HCT116 (cell line): ENCODE data around the gene KLHDC8B.

ENCODE experiments used
- ATF3 ChIP-seq: IDR thresholded peaks from 2 replicates; pipeline ENCODE4 v1.6.1; 2012
- CTCF ChIP-seq, 3 experiments: fragments of 200-600 bp in 1 of 3; sonication (generic) in 1 of 3; IDR thresholded peaks in 2 of 3; conservative IDR thresholded peaks in 1 of 3; 2 replicates each; pipeline ENCODE4 v1.5.1; 2012 to 2017; ENCODE audit warnings: low read depth in 2 of 3, low read length in 2 of 3, antibody characterized with exemption in 1 of 3, borderline replicate concordance in 1 of 3, control low read depth in 1 of 3, mild to moderate bottlenecking in 1 of 3, mixed read lengths in 1 of 3, mixed run types in 1 of 3, moderate library complexity in 1 of 3; ENCODE audit not compliant: insufficient read depth in 1 of 3
- EZH2 ChIP-seq: fragments of 200-600 bp; sonication (generic); IDR thresholded peaks from 2 replicates; pipeline ENCODE4 v1.6.1; 2017; ENCODE audit warnings: antibody characterized with exemption, mixed run types
- EZH2phosphoT487 ChIP-seq: fragments of 200-600 bp; IDR thresholded peaks from 2 replicates; pipeline ENCODE4 v1.6.1; 2018; ENCODE audit warnings: antibody characterized with exemption, borderline replicate concordance
- POLR2A ChIP-seq: IDR thresholded peaks from 2 replicates; pipeline ENCODE4 v1.7.0; 2011; ENCODE audit warnings: borderline replicate concordance; ENCODE audit not compliant: insufficient read depth, insufficient read length; ENCODE audit errors: extremely low read depth
- RAD21 ChIP-seq: IDR thresholded peaks from 2 replicates; pipeline ENCODE4 v1.6.1; 2012; ENCODE audit warnings: low read depth, mild to moderate bottlenecking
- TCF7L2 ChIP-seq: IDR thresholded peaks from 2 replicates; pipeline ENCODE4 v1.7.0; 2011; ENCODE audit warnings: borderline replicate concordance, inconsistent platforms; ENCODE audit not compliant: insufficient read depth, insufficient read length; ENCODE audit errors: extremely low read depth
- YY1 ChIP-seq: IDR thresholded peaks from 2 replicates; pipeline ENCODE4 v1.6.1; 2011; ENCODE audit warnings: low read length, low read depth, moderate library complexity, mild to moderate bottlenecking; ENCODE audit not compliant: insufficient replicate concordance; ENCODE audit errors: extremely low read depth

- TF ChIP-seq EZH2 = no peak
- no peak for TF ChIP-seq CTCF (IDR thresholded peaks at IDR 0.05 in 2 of 3, conservative IDR thresholded peaks at IDR 0.05 in 1 of 3; ENCODE audit: borderline replicate concordance in 1 of 3, insufficient read depth in 1 of 3, low read depth in 2 of 3, low read length in 2 of 3)
- TF ChIP-seq POLR2A = no peak
- TF ChIP-seq ATF3 = no peak
- no peak for TF ChIP-seq EZH2phosphoT487
- no peak for TF ChIP-seq TCF7L2
- no peak for TF ChIP-seq YY1
- TF ChIP-seq RAD21 = no peak
Observed at GRCh38 chr3:49180116-49180515, 8.7 kb downstream of the KLHDC8B start.
